Glutamatergic neuron (in vitro differentiated cells): Measurements from ENCODE around the gene ESYT2. TPM values are rescaled to one million over a fixed set of nuclear protein-coding genes. Genes with fewer than 3 reads are reported as not detected.

Source experiments
- DNase-seq: peaks from one replicate; pipeline ENCODE4 v3.0.0; 2022
- H3K27ac Mint-ChIP-seq: one replicate; pipeline ENCODE4 v1.8.0; 2020; ENCODE audit warnings: mild to moderate bottlenecking, mixed read lengths, inconsistent platforms; ENCODE audit not compliant: unreplicated experiment
- H3K27me3 Mint-ChIP-seq: one replicate; pipeline ENCODE4 v1.8.0; 2020; ENCODE audit warnings: mild to moderate bottlenecking, moderate library complexity, mixed read lengths, inconsistent platforms; ENCODE audit not compliant: unreplicated experiment
- H3K36me3 Mint-ChIP-seq: one replicate; pipeline ENCODE4 v1.8.0; 2020; ENCODE audit warnings: mild to moderate bottlenecking, mixed read lengths, inconsistent platforms; ENCODE audit not compliant: unreplicated experiment
- H3K4me1 Mint-ChIP-seq: one replicate; pipeline ENCODE4 v1.8.0; 2020; ENCODE audit warnings: mild to moderate bottlenecking, low read depth, mixed read lengths, inconsistent platforms; ENCODE audit not compliant: unreplicated experiment
- H3K4me3 Mint-ChIP-seq: one replicate; pipeline ENCODE4 v1.8.0; 2020; ENCODE audit warnings: mild to moderate bottlenecking, mixed read lengths, inconsistent platforms; ENCODE audit not compliant: unreplicated experiment
- H3K9me3 Mint-ChIP-seq: one replicate; pipeline ENCODE4 v1.8.0; 2020; ENCODE audit warnings: mild to moderate bottlenecking, moderate library complexity, mixed read lengths, inconsistent platforms; ENCODE audit not compliant: unreplicated experiment
- total RNA-seq: library from RNA; stranded (reverse); fragmentation: NEBNext Ultra II Directional; extraction: Animal tissue kit (Norgen Biotek cat#: 25700); gene quantifications from one replicate; pipeline ENCODE4 v1.2.1, GENCODE V29; 2021; ENCODE audit not compliant: unreplicated experiment
- TF ChIP-seq, protein P1 (sequence below): fragments of 200-600 bp; sonication (generic); IDR thresholded peaks from one replicate; pipeline ENCODE4 v1.5.0; 2021; ENCODE audit not compliant: partially characterized antibody, unreplicated experiment

Gene ESYT2
- total RNA-seq, 1 donor from 2014 or later, result 41.9 TPM

DNA sequence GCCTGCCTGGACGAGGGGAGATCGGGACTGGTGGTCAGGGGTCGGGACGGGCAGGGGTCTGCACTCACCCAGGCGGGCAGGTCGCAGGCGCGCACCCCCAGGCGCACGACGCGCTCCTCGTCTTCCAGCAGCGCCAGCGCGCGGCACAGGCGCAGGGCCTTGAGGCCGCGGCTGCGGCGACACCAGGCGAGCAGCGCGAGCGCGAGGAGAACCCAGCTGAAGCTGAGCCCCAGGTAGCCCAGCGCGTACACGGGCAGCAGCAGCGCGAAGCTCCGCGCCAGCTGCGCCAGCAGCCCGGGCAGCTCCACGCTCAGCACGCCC, 328 bp downstream of the ESYT2 start:
- Mint-ChIP-seq H3K36me3 (no peaks in the 10 kb centered on the region), H3K27ac (no peak overlapping the region), H3K4me1 (peaks cover 9% of the 10 kb centered on the region), H3K4me3 (no peak overlapping the region), H3K9me3 (peaks cover 15% of the 10 kb centered on the region), H3K27me3 (peaks cover 8% of the 10 kb centered on the region)
- TF ChIP-seq, protein P1, sequence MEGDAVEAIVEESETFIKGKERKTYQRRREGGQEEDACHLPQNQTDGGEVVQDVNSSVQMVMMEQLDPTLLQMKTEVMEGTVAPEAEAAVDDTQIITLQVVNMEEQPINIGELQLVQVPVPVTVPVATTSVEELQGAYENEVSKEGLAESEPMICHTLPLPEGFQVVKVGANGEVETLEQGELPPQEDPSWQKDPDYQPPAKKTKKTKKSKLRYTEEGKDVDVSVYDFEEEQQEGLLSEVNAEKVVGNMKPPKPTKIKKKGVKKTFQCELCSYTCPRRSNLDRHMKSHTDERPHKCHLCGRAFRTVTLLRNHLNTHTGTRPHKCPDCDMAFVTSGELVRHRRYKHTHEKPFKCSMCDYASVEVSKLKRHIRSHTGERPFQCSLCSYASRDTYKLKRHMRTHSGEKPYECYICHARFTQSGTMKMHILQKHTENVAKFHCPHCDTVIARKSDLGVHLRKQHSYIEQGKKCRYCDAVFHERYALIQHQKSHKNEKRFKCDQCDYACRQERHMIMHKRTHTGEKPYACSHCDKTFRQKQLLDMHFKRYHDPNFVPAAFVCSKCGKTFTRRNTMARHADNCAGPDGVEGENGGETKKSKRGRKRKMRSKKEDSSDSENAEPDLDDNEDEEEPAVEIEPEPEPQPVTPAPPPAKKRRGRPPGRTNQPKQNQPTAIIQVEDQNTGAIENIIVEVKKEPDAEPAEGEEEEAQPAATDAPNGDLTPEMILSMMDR, result no peak
- peak; percentile 72 for DNase-seq

DNA sequence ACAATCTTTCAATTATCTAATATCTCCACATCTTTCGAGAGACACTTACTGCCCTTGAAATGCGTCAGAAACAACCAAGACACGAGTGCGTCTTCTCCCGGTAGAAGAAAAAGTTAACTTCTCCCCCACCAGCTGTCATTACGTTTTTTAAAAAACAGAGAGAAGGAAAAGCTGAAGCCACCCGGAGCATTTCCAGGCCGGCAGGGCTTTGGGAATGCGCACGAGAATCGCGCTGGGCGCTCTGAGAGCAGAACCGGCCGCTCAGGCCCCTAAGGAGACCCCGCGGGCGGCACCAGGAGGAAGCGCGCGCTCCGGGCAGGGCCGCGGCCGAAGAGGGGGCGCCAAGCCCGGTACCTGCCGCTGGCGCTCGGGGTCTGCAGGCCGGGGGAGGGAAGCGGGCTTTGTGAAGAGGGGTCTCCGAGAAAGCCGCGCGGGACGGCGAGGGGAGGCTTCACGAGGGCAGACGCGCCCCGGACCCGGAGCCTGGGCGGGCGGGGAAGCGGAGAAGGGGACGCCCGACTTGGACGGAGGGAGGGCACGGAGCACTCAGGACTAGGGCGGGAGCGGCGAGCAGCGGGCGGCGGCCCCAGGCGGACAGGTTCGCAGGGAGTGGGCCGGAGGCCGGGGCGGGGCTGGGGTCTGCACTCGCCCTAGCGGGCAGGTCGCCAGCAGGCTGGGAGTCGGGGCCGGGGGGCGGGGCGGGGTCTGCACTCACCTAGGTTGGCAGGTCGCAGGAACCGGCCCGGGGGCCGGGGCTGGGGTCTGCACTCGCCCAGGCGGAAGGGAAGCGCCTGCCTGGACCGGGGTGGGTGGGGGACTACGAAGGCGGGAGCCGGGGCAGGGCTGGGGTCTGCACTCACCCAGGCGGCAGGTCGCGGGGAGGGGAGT, 932 bp downstream of the ESYT2 start:
- Mint-ChIP-seq H3K4me3 (peak overlapping the region; percentile 94), H3K27me3 (peaks cover 8% of the 10 kb centered on the region), H3K4me1 (peaks cover 9% of the 10 kb centered on the region), H3K27ac (peak overlapping the region; percentile 87), H3K36me3 (no peaks in the 10 kb centered on the region), H3K9me3 (peaks cover 15% of the 10 kb centered on the region)
- peak; percentile 69 for DNase-seq
- TF ChIP-seq, protein P1, result no peak

DNA sequence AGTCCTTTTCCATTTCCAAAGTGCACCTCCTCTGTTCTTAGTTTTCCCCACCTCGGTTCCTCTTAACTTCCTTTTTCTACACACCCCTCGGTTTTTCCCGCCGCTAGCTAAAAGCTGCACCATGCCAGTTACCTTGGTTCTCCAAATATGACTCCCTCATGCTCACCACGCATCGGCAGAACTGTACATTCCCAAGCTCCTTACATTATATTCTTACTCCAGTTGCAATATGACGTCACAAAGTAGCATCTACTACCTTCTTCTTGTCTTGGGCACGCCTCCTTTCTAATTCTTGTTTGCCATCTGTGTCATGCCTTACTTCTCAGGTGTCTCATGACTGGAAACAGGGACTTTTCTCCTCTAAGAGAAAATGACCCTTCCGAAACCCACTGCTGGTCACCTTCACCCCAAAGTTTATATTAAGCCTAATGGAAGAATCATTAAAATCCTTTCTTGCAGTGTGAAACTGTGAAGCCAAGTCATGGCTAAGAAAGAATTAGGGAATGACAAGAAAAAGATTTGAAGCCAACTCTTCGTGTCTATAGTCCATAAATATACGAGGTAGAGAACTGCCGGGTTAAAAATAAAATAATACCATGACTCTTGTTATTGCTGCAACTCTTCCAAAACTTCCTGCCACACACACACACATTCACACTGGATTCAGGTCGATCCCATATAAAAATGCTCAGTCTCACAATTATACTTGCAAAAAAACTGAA, 1.7 kb downstream of the ESYT2 start:
- TF ChIP-seq, protein P1, result no peak
- Mint-ChIP-seq H3K36me3 (no peaks in the 10 kb centered on the region), H3K9me3 (peaks cover 12% of the 10 kb centered on the region), H3K4me3 (peak overlapping the region; percentile 94), H3K27me3 (peaks cover 8% of the 10 kb centered on the region), H3K4me1 (peaks cover 9% of the 10 kb centered on the region), H3K27ac (peak overlapping the region; percentile 87)
- no peak for DNase-seq

GRCh38 chr7:158825628-158826289, 3.5 kb downstream of the ESYT2 start:
- Mint-ChIP-seq H3K4me1 (peaks cover 21% of the 10 kb centered on the region), H3K36me3 (no peaks in the 10 kb centered on the region), H3K4me3 (no peak overlapping the region), H3K27me3 (peaks cover 8% of the 10 kb centered on the region), H3K9me3 (peaks cover 9% of the 10 kb centered on the region), H3K27ac (no peak overlapping the region)
- DNase-seq, result no peak
- TF ChIP-seq, protein P1, result no peak
